ENCODE results near the gene ZNF853.
"Not testable (repeated sequence)": the region's sequence is repeated elsewhere in the genome, so short reads cannot be mapped to it uniquely, and the experiment has no call there.

Gene ZNF853

DNA sequence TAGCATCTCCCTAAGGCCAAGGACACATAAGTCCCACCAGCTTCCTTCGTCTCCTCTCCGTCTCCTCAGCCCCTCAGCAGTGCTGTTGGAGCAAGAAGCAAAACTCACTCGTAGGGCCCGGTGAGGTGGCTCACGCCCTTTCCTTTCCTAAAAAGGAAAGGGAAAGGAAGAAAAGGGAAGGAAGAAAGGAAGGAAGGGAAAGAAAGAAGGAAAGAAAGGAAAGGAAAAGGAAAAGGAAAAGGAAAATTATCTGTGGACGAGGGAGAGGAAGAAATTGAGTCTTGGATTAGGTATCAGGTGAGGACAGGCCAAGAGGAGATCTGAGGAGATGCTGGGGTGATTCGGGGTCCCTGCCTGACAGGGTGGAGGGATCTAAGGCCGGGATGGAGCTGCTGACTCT is 18.6 kb downstream of the ZNF853 start:
- ChIA-PET POLR2A (no interaction called here), CTCF (no interaction called here)
- TF ChIP-seq CTCF (IDR thresholded peaks at IDR 0.05; ENCODE audit: control extremely low read depth, extremely low read depth, low read depth, missing control alignments): no peak
- no peak for DNase-seq (ENCODE audit: extremely low spot score)

DNA sequence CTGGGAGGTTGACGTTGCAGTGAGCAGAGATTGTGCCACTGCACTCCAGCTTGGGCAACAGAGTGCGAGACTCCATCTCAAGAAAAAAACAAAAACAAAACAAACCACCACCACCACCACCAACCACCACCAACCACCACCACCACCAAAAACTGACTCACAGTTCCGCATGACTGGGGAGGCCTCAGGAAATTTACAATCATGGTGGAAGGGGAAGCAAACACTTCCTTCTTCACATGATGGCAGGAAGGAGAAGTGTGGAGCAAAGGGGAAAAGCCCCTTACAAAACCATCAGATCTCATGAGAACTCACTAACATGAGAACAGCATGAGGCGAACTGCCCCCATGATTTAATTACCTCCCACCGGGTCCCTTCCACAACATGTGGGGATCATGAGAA is 19.6 kb downstream of the ZNF853 start:
- CTCF ChIA-PET, POLR2A ChIA-PET: not testable (repeated sequence)

DNA sequence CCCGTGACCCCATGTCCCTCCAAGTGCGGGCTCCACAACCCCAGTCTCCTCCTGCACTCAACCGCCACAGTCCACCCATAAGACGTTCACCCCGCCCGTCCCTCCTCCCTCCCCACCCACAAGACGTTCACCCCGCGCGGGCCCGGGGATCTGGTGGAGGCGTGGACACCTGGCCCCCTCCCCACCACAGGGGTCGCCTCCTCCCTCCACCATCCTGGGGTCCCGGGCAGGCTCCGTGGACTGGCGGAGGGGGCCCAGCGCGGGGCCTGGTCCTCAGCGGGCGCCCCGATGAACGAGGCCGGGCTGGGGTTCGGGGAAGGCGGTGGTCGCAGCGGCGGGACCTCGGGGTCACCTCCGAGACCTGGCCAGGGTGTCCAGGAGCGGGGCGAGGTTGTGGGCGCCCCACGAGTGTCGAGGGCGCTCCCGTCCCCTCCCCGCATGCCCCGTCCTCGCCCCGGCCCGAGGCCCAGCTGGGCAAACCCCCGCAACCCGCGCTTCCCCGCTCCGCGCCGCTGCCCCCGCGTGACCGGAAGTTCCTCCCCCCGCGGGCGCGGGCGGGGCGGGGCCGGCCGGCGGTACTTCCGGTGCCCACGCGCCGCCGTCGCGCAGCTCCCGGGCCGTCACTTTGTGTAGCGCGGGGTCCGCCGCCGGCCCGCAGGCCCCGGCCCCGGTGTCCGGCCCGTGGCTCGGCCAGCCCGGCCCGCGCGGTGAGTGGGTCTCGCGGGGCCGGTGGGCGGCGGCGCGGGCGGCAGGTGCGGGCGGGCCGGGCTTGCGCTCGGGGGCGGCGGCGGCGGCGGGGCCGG is 21.5 kb downstream of the ZNF853 start, which contains the start of gene ZNF316:
Gene ZNF316, plus strand, starts transcription at position 578 of the 803 bp plus-strand sequence. CDS start 5,092 bp downstream, outside the sequence.
- TF ChIP-seq CTCF (IDR thresholded peaks at IDR 0.05; ENCODE audit: control extremely low read depth, extremely low read depth, low read depth, missing control alignments): no peak
- ChIA-PET POLR2A (interaction anchor here (0.6 kb wide), 1 partner anchor 10 kb away, joined by 3 read pairs; no protein-coding TSS in a partner anchor), CTCF (no interaction called here)
- peak; percentile 95 for DNase-seq (ENCODE audit: extremely low spot score)

More for the DNA sequence above, 19.6 kb downstream of the ZNF853 start:
- DNase-seq (ENCODE audit: extremely low spot score): not testable (repeated sequence)

GRCh38 chr7:6637544-6638229 is 22.3 kb downstream of the ZNF853 start:
- DNase-seq (ENCODE audit: extremely low spot score): peak; percentile 92
- ChIA-PET CTCF (interaction anchor here (0.9 to 1.4 kb wide), 2 partner anchors 91 to 191 kb away, joined by 3 read pairs; partner anchors contain the start of gene DAGLB), POLR2A (interaction anchor here (0.6 kb wide), 1 partner anchor 8 kb away, joined by 5 read pairs; no protein-coding TSS in a partner anchor)

DNA sequence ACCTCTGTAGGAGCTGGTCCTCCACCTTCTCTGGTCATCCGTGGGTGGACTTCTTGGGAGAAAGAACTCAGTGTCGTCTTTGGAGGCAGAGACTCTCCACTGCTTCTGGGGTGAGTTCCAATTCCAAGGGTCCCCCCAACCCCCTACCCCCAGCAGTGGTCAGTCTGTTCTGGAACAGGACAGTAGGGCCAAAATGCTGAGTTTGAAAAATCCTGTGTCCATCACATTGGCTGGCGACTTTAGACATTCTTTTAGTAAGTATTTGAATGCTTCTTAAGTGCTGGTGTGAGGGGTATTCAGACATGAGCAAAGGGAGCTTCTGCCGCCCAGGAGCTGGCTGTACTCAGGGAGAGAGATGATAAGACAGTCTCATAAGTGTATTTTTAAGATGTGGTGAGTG is 23.6 kb downstream of the ZNF853 start:
- DNase-seq (ENCODE audit: extremely low spot score): no peak
- CTCF ChIA-PET: interaction anchor here (1.2 to 1.4 kb wide), 2 partner anchors 61 to 90 kb away, joined by 3 read pairs; partner anchors contain the start of gene ZDHHC4
- POLR2A ChIA-PET: no interaction called here

More at GRCh38 chr7:6637544-6638229, 22.3 kb downstream of the ZNF853 start:
- peak; percentile 59 for TF ChIP-seq CTCF (IDR thresholded peaks at IDR 0.05; ENCODE audit: control extremely low read depth, extremely low read depth, low read depth, missing control alignments)

DNA sequence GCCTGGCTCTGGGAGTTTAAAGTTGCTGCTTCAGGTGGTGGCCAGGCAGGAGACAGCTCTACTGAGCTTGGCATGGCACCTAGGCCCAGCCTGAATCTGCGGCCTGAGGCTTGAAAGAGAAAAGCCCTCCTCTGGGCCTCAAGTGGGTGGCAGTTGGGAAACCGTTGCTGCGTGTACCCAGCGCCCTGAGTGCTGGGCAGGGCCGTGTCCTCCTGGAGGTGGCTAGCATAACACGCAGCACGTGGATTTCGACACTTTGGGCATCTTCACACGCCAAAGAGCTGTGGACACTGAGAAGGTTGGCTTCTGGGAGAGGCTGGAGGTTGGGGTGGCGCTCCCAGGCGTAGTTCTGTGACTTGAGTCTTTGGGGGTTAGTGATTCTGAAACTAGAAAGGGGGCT is 24.2 kb downstream of the ZNF853 start:
- CTCF ChIA-PET: interaction anchor here (1.2 kb wide), 1 partner anchor 62 kb away, joined by 3 read pairs; the partner anchor contains the start of gene ZDHHC4
- POLR2A ChIA-PET: no interaction called here
- no peak for TF ChIP-seq CTCF (IDR thresholded peaks at IDR 0.05; ENCODE audit: control extremely low read depth, extremely low read depth, low read depth, missing control alignments)
- DNase-seq (ENCODE audit: extremely low spot score): no peak

More for the DNA sequence above, 23.6 kb downstream of the ZNF853 start:
- TF ChIP-seq CTCF (IDR thresholded peaks at IDR 0.05; ENCODE audit: control extremely low read depth, extremely low read depth, low read depth, missing control alignments): no peak

All from GM10248 (cell line).